ENCODE data around the gene SECTM1.

- TF ChIP-seq ESRRG (CRISPR knock-in tag; IDR thresholded peaks at IDR 0.05) = no peak
- no peak for TF ChIP-seq TOX (CRISPR knock-in tag; IDR thresholded peaks at IDR 0.05; ENCODE audit: borderline replicate concordance)
- TF ChIP-seq PATZ1 (CRISPR knock-in tag; IDR thresholded peaks at IDR 0.05; ENCODE audit: borderline replicate concordance) = no peak
- no peak for TF ChIP-seq ZNF70 (CRISPR knock-in tag; IDR thresholded peaks at IDR 0.05)
- no peak for TF ChIP-seq ZFP30 (CRISPR knock-in tag; IDR thresholded peaks at IDR 0.05)
- TF ChIP-seq CSDC2 (CRISPR knock-in tag; IDR thresholded peaks at IDR 0.05) = no peak
- no peak for TF ChIP-seq BACH2 (CRISPR knock-in tag; IDR thresholded peaks at IDR 0.05; ENCODE audit: borderline replicate concordance)
These were observed 23.8 kb upstream of the SECTM1 start for GRCh38 chr17:82357394-82357793.
